Measurements from ENCODE around the gene NCOA7. TPM values are rescaled to one million over a fixed set of nuclear protein-coding genes. Genes with fewer than 3 reads are reported as not detected.

Gene NCOA7
- total RNA-seq, 1 experiment from 2014 or later: 13.8 TPM

GRCh38 chr6:125954735-125955339 lies 164.1 kb downstream of the NCOA7 start:
- peaks cover 10 to 17% of the 10 kb centered on the region in 2 experiments; a peak in 3 of 4 replicates for H3K4me1 ChIP-seq (ENCODE audit: control insufficient read depth in 1 of 2, insufficient read depth in 2 of 2, low read length in 2 of 2)

More at GRCh38 chr6:125954735-125955339, 164.1 kb downstream of the NCOA7 start:
- Histone ChIP-seq H3K9me3 (ENCODE audit: control insufficient read depth in 1 of 2, insufficient read depth in 1 of 2, low read depth in 1 of 2, low read length in 2 of 2) (no peaks in the 10 kb centered on the region), H3K9ac (ENCODE audit: low read length) (no peak overlapping the region), H3K4me2 (ENCODE audit: low read length) (no peak overlapping the region), H4K20me1 (ENCODE audit: insufficient read depth) (no peaks in the 10 kb centered on the region), H2AFZ (ENCODE audit: low read depth, low read length, poor library complexity, severe bottlenecking) (peak overlapping the region; percentile 66), H3K79me2 (ENCODE audit: insufficient read depth, low read length) (peaks cover 4% of the 10 kb centered on the region), H3K4me3 (replicated peaks in 1 of 2; ENCODE audit: low read depth in 1 of 2, low read length in 2 of 2) (no peak overlapping the region), H3K9me2 (ENCODE audit: insufficient read depth) (no peaks in the 10 kb centered on the region), H3K36me3 (ENCODE audit: control insufficient read depth in 1 of 2, insufficient read depth in 2 of 2, low read length in 2 of 2) (no peaks in the 10 kb centered on the region), H3K27me3 (ENCODE audit: insufficient read depth, low read length) (no peaks in the 10 kb centered on the region), H3K27ac (ENCODE audit: low read depth, low read length) (no peak overlapping the region)
- POLR2A ChIA-PET: no interaction called here
- RAD21 ChIA-PET (ENCODE audit: low non-redundant PET in 1 of 2, low total read pairs in 2 of 2, uncharacterized antibody in 2 of 2, unreplicated experiment in 2 of 2): no interaction called here
- intact Hi-C loops (cut with micrococcal nuclease): no loop called here
- ATAC-seq (no peak), DNase-seq (ENCODE audit: low read depth, low spot score) (no peak)
- no TSS peak for BruUV-seq (replicated peaks)
- CTCF ChIA-PET: no interaction called here
- TF ChIP-seq POLR2A (IDR thresholded peaks at IDR 0.05; ENCODE audit: borderline replicate concordance, extremely low read depth, insufficient read depth, insufficient read length): no peak
- no peak for TF ChIP-seq REST (IDR thresholded peaks at IDR 0.05; ENCODE audit: low read depth)
- TF ChIP-seq ZNF274 (IDR thresholded peaks at IDR 0.05; ENCODE audit: low read depth, low read length): no peak
- no peak for TF ChIP-seq JUND (IDR thresholded peaks at IDR 0.05)
- TF ChIP-seq RAD21 (IDR thresholded peaks at IDR 0.05; ENCODE audit: low read depth): no peak
- TF ChIP-seq EGR1 (IDR thresholded peaks at IDR 0.05; ENCODE audit: low read depth): no peak
- TF ChIP-seq YY1 (IDR thresholded peaks at IDR 0.05; ENCODE audit: extremely low read depth, insufficient replicate concordance, low read depth, low read length): no peak
- no peak for TF ChIP-seq CEBPB (IDR thresholded peaks at IDR 0.05; ENCODE audit: low read depth)
- TF ChIP-seq ATF3 (IDR thresholded peaks at IDR 0.05): no peak
- TF ChIP-seq SP1 (IDR thresholded peaks at IDR 0.05; ENCODE audit: low read depth): no peak
- no peak for TF ChIP-seq ELF1 (IDR thresholded peaks at IDR 0.05; ENCODE audit: borderline replicate concordance, low read depth)
- no peak for TF ChIP-seq CBX3 (IDR thresholded peaks at IDR 0.05; ENCODE audit: low read depth)
- no peak for TF ChIP-seq ZFX (IDR thresholded peaks at IDR 0.05)
- TF ChIP-seq TCF7L2 (IDR thresholded peaks at IDR 0.05; ENCODE audit: borderline replicate concordance, extremely low read depth, insufficient read depth, insufficient read length): no peak
